Hepatocyte (in vitro differentiated cells): ENCODE measurements around the gene SNTG2. TPM values are rescaled to one million over a fixed set of nuclear protein-coding genes. Genes with fewer than 3 reads are reported as not detected.
"Not testable (repeated sequence)": the region's sequence is repeated elsewhere in the genome, so short reads cannot be mapped to it uniquely, and the experiment has no call there.

ENCODE experiments used
- DNase-seq: peaks from one replicate; pipeline ENCODE4 v3.0.0-alpha.2; 2016; ENCODE audit warnings: low spot score
- H2AFZ ChIP-seq: fragments of 200-600 bp; sonication (generic); 2 replicates; pipeline ENCODE4 v1.6.0; 2016; ENCODE audit warnings: antibody characterized with exemption, mild to moderate bottlenecking
- H3K27ac ChIP-seq: fragments of 200-600 bp; sonication (generic); 2 replicates; pipeline ENCODE4 v1.5.1; 2016; ENCODE audit warnings: mild to moderate bottlenecking
- H3K27me3 ChIP-seq: fragments of 200-600 bp; sonication (generic); 2 replicates; pipeline ENCODE4 v1.6.1; 2016
- H3K36me3 ChIP-seq: fragments of 200-600 bp; sonication (generic); replicated peaks from 2 replicates; pipeline ENCODE4 v1.5.1; 2016; ENCODE audit warnings: low read depth; ENCODE audit not compliant: insufficient read depth
- H3K4me1 ChIP-seq: fragments of 200-600 bp; sonication (generic); 2 replicates; pipeline ENCODE4 v1.5.1; 2016; ENCODE audit warnings: mild to moderate bottlenecking, moderate library complexity; ENCODE audit not compliant: insufficient read depth
- H3K4me2 ChIP-seq: fragments of 200-600 bp; sonication (generic); 2 replicates; pipeline ENCODE4 v1.6.0; 2016
- H3K4me3 ChIP-seq: fragments of 200-600 bp; sonication (generic); 2 replicates; pipeline ENCODE4 v1.5.1; 2016; ENCODE audit warnings: mild to moderate bottlenecking
- H3K79me2 ChIP-seq: fragments of 200-600 bp; sonication (generic); 2 replicates; pipeline ENCODE4 v1.6.0; 2017; ENCODE audit warnings: mild to moderate bottlenecking
- H3K9me2 ChIP-seq: fragments of 200-600 bp; sonication (generic); replicated peaks from 2 replicates; pipeline ENCODE4 v1.6.0; 2017; ENCODE audit warnings: mild to moderate bottlenecking; ENCODE audit not compliant: insufficient read depth
- H3K9me3 ChIP-seq: fragments of 200-600 bp; sonication (generic); 2 replicates; pipeline ENCODE4 v1.5.1; 2016; ENCODE audit warnings: low read depth, mild to moderate bottlenecking
- H4K20me1 ChIP-seq: fragments of 200-600 bp; sonication (generic); 2 replicates; pipeline ENCODE4 v1.6.0; 2016; ENCODE audit warnings: mild to moderate bottlenecking; ENCODE audit not compliant: insufficient read depth, poor library complexity, severe bottlenecking
- EZH2 ChIP-seq: fragments of 200-600 bp; sonication (generic); IDR thresholded peaks from 2 replicates; pipeline ENCODE4 v1.6.1; 2016; ENCODE audit warnings: antibody characterized with exemption, mild to moderate bottlenecking, borderline replicate concordance
- EZH2phosphoT487 ChIP-seq: fragments of 200-600 bp; sonication (generic); IDR thresholded peaks from one replicate; pipeline ENCODE4 v1.6.1; 2018; ENCODE audit warnings: antibody characterized with exemption, mild to moderate bottlenecking, low read depth, moderate library complexity; ENCODE audit not compliant: unreplicated experiment, severe bottlenecking
- WGBS: methylation state at CpG from one replicate; pipeline ENCODE4 v1.1.6; 2016; ENCODE audit warnings: low lambda C conversion rate; ENCODE audit errors: missing lambda C conversion rate; 5-methylcytosine and 5-hydroxymethylcytosine counted together
- polyA plus RNA-seq: library from polyadenylated mRNA; unstranded; fragments of >200 nt; fragmentation: Nextera tagmentation; extraction: Ambion mirVana; gene quantifications from 2 replicates; pipeline ENCODE4 v1.2.1, GENCODE V29; 2016
- total RNA-seq: library from RNA; depleted of rRNA; stranded (reverse); fragments of >200 nt; gene quantifications from 2 replicates; pipeline ENCODE4 v1.2.3, GENCODE V29; 2014
- TF ChIP-seq, protein P1 (sequence below): fragments of 200-600 bp; sonication (generic); IDR thresholded peaks from 2 replicates; pipeline ENCODE4 v1.5.1; 2016; ENCODE audit warnings: antibody characterized with exemption, mild to moderate bottlenecking; ENCODE audit not compliant: poor library complexity

SNTG2 gene
- total and polyA plus RNA-seq, 2 experiments from 2014 or later: not detected

DNA sequence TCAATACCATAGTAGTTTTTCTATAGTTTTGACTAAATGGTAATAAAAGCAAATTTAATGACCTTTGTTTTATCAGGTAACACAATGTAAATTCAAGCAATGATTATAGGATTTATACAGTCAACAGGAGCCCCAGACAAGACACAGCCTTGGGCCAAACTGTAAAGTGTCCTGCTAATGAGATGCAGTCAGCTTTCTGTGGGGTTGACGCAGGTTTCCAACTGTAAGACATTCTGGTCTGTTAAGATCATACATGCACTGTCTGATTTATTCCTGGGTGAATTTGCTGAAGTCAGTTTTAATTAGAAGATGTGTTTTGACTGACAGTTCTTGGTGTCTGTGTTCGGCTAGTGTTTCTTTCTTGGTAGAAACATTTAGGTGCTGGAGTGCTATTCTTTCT lies 180.3 kb downstream of the SNTG2 start:
- Histone ChIP-seq H3K4me3 (no peak overlapping the region), H3K36me3 (no peaks in the 10 kb centered on the region), H3K4me2 (no peak overlapping the region), H3K79me2 (no peaks in the 10 kb centered on the region), H2AFZ (no peak overlapping the region), H3K27ac (no peak overlapping the region), H4K20me1 (no peaks in the 10 kb centered on the region), H3K4me1 (no peaks in the 10 kb centered on the region), H3K27me3 (no peaks in the 10 kb centered on the region), H3K9me3 (no peaks in the 10 kb centered on the region), H3K9me2 (no peaks in the 10 kb centered on the region)
- TF ChIP-seq EZH2phosphoT487 (no peak), EZH2 (no peak)
- TF ChIP-seq, protein P1, sequence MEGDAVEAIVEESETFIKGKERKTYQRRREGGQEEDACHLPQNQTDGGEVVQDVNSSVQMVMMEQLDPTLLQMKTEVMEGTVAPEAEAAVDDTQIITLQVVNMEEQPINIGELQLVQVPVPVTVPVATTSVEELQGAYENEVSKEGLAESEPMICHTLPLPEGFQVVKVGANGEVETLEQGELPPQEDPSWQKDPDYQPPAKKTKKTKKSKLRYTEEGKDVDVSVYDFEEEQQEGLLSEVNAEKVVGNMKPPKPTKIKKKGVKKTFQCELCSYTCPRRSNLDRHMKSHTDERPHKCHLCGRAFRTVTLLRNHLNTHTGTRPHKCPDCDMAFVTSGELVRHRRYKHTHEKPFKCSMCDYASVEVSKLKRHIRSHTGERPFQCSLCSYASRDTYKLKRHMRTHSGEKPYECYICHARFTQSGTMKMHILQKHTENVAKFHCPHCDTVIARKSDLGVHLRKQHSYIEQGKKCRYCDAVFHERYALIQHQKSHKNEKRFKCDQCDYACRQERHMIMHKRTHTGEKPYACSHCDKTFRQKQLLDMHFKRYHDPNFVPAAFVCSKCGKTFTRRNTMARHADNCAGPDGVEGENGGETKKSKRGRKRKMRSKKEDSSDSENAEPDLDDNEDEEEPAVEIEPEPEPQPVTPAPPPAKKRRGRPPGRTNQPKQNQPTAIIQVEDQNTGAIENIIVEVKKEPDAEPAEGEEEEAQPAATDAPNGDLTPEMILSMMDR: no peak
- 59% methylated on average over 2 of the region's 2 CpGs for WGBS
- DNase-seq: no peak

DNA sequence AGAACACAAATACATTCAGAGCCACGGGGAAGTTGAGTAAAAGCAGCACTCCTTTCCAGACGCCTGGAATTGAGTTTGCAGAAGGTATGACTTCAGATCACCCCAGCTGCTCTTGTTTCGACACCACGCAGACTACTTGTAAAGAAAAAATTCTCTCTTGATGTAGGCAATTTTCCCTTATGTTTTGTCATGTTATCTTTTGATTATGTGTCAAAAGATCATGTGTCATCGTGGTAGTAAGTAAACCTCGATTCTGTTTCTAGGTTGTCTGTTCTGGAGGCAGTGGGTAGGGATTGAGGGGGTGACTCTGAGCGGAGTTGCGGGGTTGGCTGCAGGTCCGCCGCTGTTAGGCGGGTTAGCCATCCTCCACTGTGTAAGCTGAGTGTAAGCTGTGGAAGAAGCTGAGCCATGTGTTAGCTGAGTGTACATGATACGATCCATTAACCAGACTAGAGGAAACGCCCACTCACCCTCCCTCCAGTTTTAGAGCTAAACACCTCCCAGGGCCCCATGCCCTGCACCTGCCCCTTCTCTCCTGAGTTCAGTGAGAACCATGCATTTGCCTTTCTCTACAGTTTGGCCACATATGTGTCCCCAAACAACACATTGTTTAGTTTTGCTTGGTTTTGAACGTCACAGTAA lies 181.8 kb downstream of the SNTG2 start:
- no peak for TF ChIP-seq EZH2phosphoT487
- TF ChIP-seq, protein P1: no peak
- TF ChIP-seq EZH2: no peak
- no peaks in the 10 kb centered on the region for H3K9me2 ChIP-seq
- H3K27ac ChIP-seq: no peak overlapping the region
- no peak overlapping the region for H3K4me2 ChIP-seq
- WGBS: 74% methylated on average over 14 of the region's 14 CpGs
- no peak for DNase-seq
- no peaks in the 10 kb centered on the region for H4K20me1 ChIP-seq
- H3K4me3 ChIP-seq: no peak overlapping the region
- no peak overlapping the region for H2AFZ ChIP-seq
- H3K36me3 ChIP-seq: no peaks in the 10 kb centered on the region
- no peaks in the 10 kb centered on the region for H3K79me2 ChIP-seq
- H3K4me1 ChIP-seq: no peaks in the 10 kb centered on the region
- no peaks in the 10 kb centered on the region for H3K27me3 ChIP-seq
- no peaks in the 10 kb centered on the region for H3K9me3 ChIP-seq

DNA sequence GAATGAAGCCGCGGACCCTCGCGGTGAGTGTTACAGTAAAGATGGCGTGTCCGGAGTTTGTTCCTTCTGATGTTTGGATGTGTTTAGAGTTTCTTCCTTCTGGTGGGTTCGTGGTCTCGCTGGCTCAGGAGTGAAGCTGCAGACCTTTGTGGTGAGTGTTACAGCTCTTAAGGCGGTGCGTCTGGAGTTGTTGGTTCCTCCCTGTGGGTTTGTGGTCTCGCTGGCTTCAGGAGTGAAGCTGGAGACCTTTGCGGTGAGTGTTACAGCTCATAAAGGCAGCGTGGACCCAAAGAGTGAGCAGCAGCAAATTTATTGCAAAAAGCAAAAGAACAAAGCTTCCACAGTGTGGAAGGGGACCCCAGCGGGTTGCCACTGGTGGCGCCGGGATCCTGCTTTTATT lies 183.2 kb downstream of the SNTG2 start:
- not testable (repeated sequence) for H2AFZ ChIP-seq, H3K9me2 ChIP-seq, H3K36me3 ChIP-seq, H4K20me1 ChIP-seq, H3K4me1 ChIP-seq, H3K79me2 ChIP-seq, H3K4me2 ChIP-seq, H3K27me3 ChIP-seq, H3K27ac ChIP-seq, DNase-seq, H3K9me3 ChIP-seq, H3K4me3 ChIP-seq
- 90% methylated on average over 16 of the region's 16 CpGs for WGBS

DNA sequence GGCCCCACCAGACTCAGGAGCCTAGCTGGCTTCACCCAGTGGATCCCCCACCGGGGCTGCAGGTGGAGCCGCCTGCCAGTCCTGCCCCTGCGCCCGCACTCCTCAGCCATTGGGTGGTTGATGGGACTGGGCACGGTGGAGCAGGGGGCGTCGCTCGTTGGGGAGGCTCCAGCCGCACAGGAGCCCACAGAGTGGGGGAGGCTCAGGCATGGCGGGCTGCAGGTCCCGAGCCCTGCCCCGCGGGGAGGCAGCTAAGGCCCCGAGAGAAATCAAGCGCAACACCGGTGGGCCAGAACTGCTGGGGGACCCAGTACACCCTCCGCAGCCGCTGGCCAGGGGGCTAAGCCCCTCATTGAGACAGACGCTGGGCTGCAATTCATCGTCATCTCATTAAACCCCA lies 184.0 kb downstream of the SNTG2 start:
- Histone ChIP-seq H3K27ac (no peak overlapping the region), H3K9me3 (no peaks in the 10 kb centered on the region), H4K20me1 (no peaks in the 10 kb centered on the region), H3K4me1 (no peaks in the 10 kb centered on the region), H2AFZ (no peak overlapping the region), H3K27me3 (no peaks in the 10 kb centered on the region), H3K79me2 (no peaks in the 10 kb centered on the region), H3K36me3 (no peaks in the 10 kb centered on the region), H3K4me2 (no peak overlapping the region), H3K4me3 (no peak overlapping the region), H3K9me2 (no peaks in the 10 kb centered on the region)
- no peak for DNase-seq
- TF ChIP-seq, protein P1: no peak
- TF ChIP-seq EZH2phosphoT487: no peak
- no peak for TF ChIP-seq EZH2
- 98% methylated on average over 11 of the region's 20 CpGs for WGBS
